GM18873 (cell line): ENCODE results near the gene TNKS1BP1.

Experiments used
- ATAC-seq: cut with Tn5 transposase; IDR thresholded peaks from one replicate; pipeline ENCODE4 v1.9.1; 2021; ENCODE audit warnings: mild to moderate bottlenecking, moderate library complexity, moderate number of reproducible peaks; ENCODE audit not compliant: unreplicated experiment, low FRiP score

The TNKS1BP1 gene

DNA sequence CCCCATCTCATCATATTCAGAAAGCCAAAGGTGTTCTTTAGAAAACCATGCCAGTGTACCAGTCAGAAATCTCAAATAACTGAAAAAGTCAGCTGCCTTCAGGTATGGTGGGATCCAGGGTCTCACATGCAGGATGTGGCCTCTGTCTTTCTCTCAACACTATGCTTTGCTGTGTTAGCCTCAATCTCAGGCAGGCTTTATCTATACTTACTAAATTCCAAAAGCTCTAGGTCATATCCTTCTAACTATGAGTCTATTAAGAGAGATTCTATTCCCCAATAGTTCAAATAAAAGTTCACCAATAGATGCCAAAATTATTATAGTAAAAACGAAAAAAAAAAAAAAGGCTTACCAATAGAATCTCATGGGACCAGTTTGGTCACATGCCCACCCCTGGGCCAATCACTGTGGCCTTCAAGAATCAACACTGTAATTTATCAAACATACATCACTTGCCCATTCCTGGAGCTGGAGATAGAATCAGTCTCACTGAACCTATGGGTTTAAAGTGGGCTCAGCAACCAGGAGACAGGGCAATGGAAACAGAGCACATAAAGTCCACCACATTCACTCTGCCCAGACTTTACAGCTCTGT is 49.8 kb downstream of the TNKS1BP1 start:
- ATAC-seq: no peak

- ATAC-seq: no peak
Observed at GRCh38 chr11:57273448-57274058, 51.2 kb downstream of the TNKS1BP1 start.

GRCh38 chr11:57269571-57270021 is 55.2 kb downstream of the TNKS1BP1 start:
- no peak for ATAC-seq

DNA sequence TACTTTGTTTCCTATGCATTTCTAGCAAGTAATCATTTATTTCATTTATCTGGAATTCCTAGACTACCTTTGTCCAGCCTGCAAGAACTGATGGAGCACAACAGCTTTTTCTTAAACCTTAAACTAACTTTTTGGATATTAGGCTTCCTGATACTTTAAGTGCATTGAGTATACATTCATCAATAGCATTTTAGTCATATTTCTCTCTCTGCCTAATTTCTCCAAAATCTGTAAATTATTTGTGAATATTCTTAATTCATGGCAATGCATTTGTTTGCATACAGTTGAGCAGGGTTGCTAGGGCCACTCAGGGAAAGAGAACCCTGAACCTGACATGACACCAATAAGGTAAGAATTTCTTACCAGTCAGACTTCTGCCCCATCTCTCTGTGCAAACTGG is 58.6 kb downstream of the TNKS1BP1 start:
- no peak for ATAC-seq

GRCh38 chr11:57263351-57263750 is 61.4 kb downstream of the TNKS1BP1 start:
- ATAC-seq: no peak

DNA sequence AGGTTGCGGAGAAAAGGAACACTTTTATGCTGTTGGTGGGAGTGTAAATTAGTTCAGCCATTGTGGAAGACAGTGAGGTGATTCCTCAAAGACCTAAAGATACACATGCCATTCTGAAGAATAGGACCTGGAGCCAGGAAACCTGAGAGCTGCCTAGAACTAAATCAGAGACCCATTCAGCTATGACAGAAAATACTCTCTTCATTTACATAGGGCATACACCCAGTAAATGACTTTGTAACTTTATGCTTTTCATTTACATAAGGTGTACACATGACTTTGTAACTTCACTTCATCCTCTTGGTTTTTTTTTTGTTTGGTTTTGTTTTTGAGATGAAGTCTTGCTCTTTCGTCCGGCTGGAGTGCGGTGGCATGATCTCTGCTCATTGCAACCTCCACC is 62.6 kb downstream of the TNKS1BP1 start:
- ATAC-seq: no peak

DNA sequence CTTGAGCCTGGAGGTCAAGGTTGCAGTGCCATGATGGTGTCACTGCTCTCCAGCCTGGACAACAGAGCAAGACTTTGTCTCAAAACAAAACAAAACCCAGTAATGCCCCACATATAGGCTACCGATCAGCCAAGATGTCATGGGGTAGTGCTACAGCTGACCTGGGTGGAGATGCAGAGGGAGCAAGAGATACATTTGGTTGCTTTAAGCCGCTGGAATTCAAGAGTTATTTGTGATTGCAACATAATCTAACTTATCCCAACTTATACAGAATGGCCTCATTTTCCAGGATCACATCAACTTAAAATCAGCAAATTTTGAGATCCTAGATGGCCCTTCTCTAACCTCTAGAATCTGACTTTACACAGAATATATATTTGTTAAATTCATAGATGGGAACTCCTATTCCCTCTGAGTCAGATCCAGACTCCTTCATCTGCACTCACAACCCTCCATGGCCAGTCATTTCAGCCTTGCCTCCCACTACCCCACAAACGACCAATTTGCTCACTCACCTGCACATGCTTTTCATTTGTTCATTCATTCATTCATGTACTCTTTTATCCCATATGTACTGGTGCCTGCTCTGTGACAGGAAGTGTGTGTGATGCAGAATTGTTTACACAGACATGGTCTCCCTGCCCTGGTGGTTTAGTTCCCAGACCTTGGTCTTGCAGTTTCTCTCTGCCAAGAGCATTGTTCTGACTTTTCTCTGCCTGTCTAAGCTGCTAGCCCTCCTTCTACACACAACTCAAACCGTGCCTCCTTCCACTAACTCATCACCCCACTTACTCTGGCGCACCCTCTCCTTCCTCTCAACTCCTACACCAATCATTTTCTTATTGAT is 63.6 kb downstream of the TNKS1BP1 start:
- no peak for ATAC-seq

DNA sequence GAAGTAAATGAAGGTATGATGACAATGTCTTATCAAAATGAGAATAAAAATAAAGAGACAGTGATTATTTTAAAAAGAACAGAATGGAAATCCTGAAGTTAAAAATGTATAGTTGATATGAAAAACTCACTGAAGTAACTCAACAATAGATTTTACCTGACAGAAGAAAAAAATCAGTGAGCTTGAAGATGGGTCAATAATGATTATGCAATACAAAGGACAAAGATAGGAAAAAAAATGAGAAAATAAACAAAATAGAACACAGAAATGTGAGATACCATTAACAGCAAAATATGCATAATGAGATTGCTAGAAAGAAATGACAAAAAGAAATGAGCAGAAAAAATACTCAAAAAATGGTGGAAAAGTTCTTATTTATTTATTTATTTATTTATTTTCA is 68.6 kb downstream of the TNKS1BP1 start:
- ATAC-seq: no peak

- no peak for ATAC-seq
Observed at GRCh38 chr11:57255618-57256017, 69.1 kb downstream of the TNKS1BP1 start.

GRCh38 chr11:57254631-57255030 is 70.1 kb downstream of the TNKS1BP1 start:
- ATAC-seq: no peak

DNA sequence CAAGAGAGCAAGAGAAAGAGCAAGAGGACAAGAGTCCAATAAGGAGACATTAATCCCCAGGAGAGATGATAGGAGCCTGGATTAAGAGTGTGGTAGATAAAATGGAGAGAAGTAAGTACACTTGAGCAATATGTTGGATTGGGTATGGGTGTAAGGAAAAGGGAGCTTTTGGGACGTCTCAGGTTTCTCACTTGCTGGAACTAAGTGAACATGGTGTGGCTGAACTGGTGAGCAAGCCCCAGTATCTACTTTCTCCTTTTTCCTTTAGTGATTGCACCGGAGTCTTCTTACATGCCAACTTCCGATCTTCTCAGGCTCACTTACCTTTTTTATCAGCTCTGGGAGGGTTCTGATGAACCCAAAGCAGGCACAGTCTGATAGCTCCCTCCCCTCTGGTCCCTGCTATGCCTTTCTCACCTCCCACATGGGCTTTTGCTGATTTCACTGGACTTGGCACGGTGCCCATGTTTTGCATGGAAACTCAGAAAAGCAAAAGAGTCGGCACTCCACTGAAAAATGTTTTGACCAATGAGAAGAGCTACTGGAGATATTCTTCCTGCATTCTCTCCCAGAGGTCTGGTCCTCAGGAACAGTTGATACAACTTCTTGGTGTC is 73.2 kb downstream of the TNKS1BP1 start:
- no peak for ATAC-seq

- ATAC-seq: no peak
Observed at GRCh38 chr11:57251037-57251436, 73.7 kb downstream of the TNKS1BP1 start.
